IPS-15b (cell line): ENCODE measurements around the gene SLX9.

ENCODE experiments used
- H3K27me3 ChIP-seq: one replicate; pipeline ENCODE4 v1.6.1; 2013; ENCODE audit warnings: low read length; ENCODE audit not compliant: control insufficient read depth, insufficient read depth
- H3K36me3 ChIP-seq: one replicate; pipeline ENCODE4 v1.6.1; 2013; ENCODE audit warnings: low read length; ENCODE audit not compliant: control insufficient read depth, insufficient read depth
- H3K4me1 ChIP-seq: one replicate; pipeline ENCODE4 v1.6.1; 2013; ENCODE audit warnings: mild to moderate bottlenecking, low read length; ENCODE audit not compliant: control insufficient read depth, insufficient read depth
- H3K4me3 ChIP-seq: one replicate; pipeline ENCODE4 v1.5.1; 2013; ENCODE audit warnings: low read depth, low read length
- H3K9ac ChIP-seq: one replicate; pipeline ENCODE4 v1.6.1; 2013; ENCODE audit warnings: low read depth, mild to moderate bottlenecking, low read length
- H3K9me3 ChIP-seq: one replicate; pipeline ENCODE4 v1.6.1; 2013; ENCODE audit warnings: mild to moderate bottlenecking, low read length; ENCODE audit not compliant: control insufficient read depth, insufficient read depth

Gene SLX9

GRCh38 chr21:44947930-44948331 is 8.1 kb downstream of the SLX9 start:
- Histone ChIP-seq H3K9ac (no peak overlapping the region), H3K9me3 (no peaks in the 10 kb centered on the region), H3K4me3 (no peak overlapping the region), H3K4me1 (no peaks in the 10 kb centered on the region), H3K36me3 (peaks cover 55% of the 10 kb centered on the region), H3K27me3 (no peaks in the 10 kb centered on the region)

- Histone ChIP-seq H3K27me3 (no peaks in the 10 kb centered on the region), H3K36me3 (peaks cover 54% of the 10 kb centered on the region), H3K4me1 (no peaks in the 10 kb centered on the region), H3K9me3 (no peaks in the 10 kb centered on the region), H3K4me3 (no peak overlapping the region), H3K9ac (no peak overlapping the region)
Measured at GRCh38 chr21:44948426-44949120, 8.7 kb downstream of the SLX9 start.

- Histone ChIP-seq H3K27me3 (no peaks in the 10 kb centered on the region), H3K9me3 (no peaks in the 10 kb centered on the region), H3K4me1 (no peaks in the 10 kb centered on the region), H3K4me3 (no peak overlapping the region), H3K9ac (no peak overlapping the region), H3K36me3 (peaks cover 53% of the 10 kb centered on the region)
Measured at GRCh38 chr21:44949161-44949778, 9.4 kb downstream of the SLX9 start.

GRCh38 chr21:44949779-44950198 is 10.0 kb downstream of the SLX9 start:
- Histone ChIP-seq H3K4me1 (no peaks in the 10 kb centered on the region), H3K4me3 (no peak overlapping the region), H3K9ac (no peak overlapping the region), H3K36me3 (peaks cover 53% of the 10 kb centered on the region), H3K9me3 (no peaks in the 10 kb centered on the region), H3K27me3 (no peaks in the 10 kb centered on the region)

- no peaks in the 10 kb centered on the region for H3K4me1 ChIP-seq
- H3K9ac ChIP-seq: no peak overlapping the region
- no peaks in the 10 kb centered on the region for H3K27me3 ChIP-seq
- no peak overlapping the region for H3K4me3 ChIP-seq
- H3K9me3 ChIP-seq: no peaks in the 10 kb centered on the region
- peaks cover 50% of the 10 kb centered on the region for H3K36me3 ChIP-seq
Measured at GRCh38 chr21:44950351-44950750, 10.5 kb downstream of the SLX9 start.

- Histone ChIP-seq H3K27me3 (no peaks in the 10 kb centered on the region), H3K4me3 (no peak overlapping the region), H3K4me1 (no peaks in the 10 kb centered on the region), H3K9ac (no peak overlapping the region), H3K9me3 (no peaks in the 10 kb centered on the region), H3K36me3 (peaks cover 54% of the 10 kb centered on the region)
Measured at GRCh38 chr21:44951186-44951915, 11.5 kb downstream of the SLX9 start.

- H3K27me3 ChIP-seq: no peaks in the 10 kb centered on the region
- peaks cover 59% of the 10 kb centered on the region for H3K36me3 ChIP-seq
- no peaks in the 10 kb centered on the region for H3K9me3 ChIP-seq
- H3K4me1 ChIP-seq: no peaks in the 10 kb centered on the region
- H3K4me3 ChIP-seq: no peak overlapping the region
- no peak overlapping the region for H3K9ac ChIP-seq
Measured at GRCh38 chr21:44952116-44952928, 12.5 kb downstream of the SLX9 start.

- Histone ChIP-seq H3K27me3 (no peaks in the 10 kb centered on the region), H3K9ac (no peak overlapping the region), H3K4me1 (no peaks in the 10 kb centered on the region), H3K36me3 (peaks cover 59% of the 10 kb centered on the region), H3K4me3 (no peak overlapping the region), H3K9me3 (no peaks in the 10 kb centered on the region)
Measured at GRCh38 chr21:44952929-44953627, 13.2 kb downstream of the SLX9 start.

GRCh38 chr21:44953628-44954021 is 13.8 kb downstream of the SLX9 start:
- peak overlapping the region; percentile 54 for H3K9ac ChIP-seq
- H3K4me1 ChIP-seq: no peaks in the 10 kb centered on the region
- no peaks in the 10 kb centered on the region for H3K9me3 ChIP-seq
- no peak overlapping the region for H3K4me3 ChIP-seq
- peaks cover 64% of the 10 kb centered on the region for H3K36me3 ChIP-seq
- no peaks in the 10 kb centered on the region for H3K27me3 ChIP-seq

- Histone ChIP-seq H3K4me3 (no peak overlapping the region), H3K36me3 (peaks cover 64% of the 10 kb centered on the region), H3K4me1 (no peaks in the 10 kb centered on the region), H3K9me3 (no peaks in the 10 kb centered on the region), H3K27me3 (no peaks in the 10 kb centered on the region), H3K9ac (peak overlapping the region; percentile 54)
Measured at GRCh38 chr21:44954281-44954771, 14.5 kb downstream of the SLX9 start.
